ENCODE data around the gene SEC24D.

The SEC24D gene

DNA sequence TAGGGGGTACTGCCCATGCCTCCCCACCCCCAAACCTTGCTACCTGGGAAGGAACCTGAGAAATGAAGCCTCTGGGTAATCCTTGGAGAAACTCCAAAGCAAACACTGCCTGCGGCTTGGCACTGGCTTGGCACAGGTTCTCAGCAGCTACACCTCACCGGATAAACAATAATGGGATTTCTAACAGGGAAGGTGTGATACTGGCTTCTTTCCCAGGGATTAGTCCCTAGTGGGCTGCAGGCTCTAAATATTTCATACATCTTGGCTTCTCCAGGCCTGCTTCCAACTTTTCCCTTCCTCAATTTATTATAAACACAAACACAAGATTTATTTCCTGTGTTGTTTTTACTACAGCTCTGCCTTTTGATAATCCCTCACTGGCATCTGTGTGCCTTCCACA is 12.5 kb downstream of the SEC24D start:
- Histone ChIP-seq H3K36me3 (peaks cover 27% of the 10 kb centered on the region), H3K27ac (no peak overlapping the region), H3K4me1 (ENCODE audit: control insufficient read depth in 1 of 2, insufficient read depth in 1 of 2, low read depth in 1 of 2, low read length in 1 of 2) (no peaks in the 10 kb centered on the region), H3K9me3 (no peaks in the 10 kb centered on the region), H3K27me3 (no peaks in the 10 kb centered on the region), H3K4me3 (ENCODE audit: low read depth in 1 of 2, low read length in 1 of 2) (no peak overlapping the region)
- TF ChIP-seq, protein P1, sequence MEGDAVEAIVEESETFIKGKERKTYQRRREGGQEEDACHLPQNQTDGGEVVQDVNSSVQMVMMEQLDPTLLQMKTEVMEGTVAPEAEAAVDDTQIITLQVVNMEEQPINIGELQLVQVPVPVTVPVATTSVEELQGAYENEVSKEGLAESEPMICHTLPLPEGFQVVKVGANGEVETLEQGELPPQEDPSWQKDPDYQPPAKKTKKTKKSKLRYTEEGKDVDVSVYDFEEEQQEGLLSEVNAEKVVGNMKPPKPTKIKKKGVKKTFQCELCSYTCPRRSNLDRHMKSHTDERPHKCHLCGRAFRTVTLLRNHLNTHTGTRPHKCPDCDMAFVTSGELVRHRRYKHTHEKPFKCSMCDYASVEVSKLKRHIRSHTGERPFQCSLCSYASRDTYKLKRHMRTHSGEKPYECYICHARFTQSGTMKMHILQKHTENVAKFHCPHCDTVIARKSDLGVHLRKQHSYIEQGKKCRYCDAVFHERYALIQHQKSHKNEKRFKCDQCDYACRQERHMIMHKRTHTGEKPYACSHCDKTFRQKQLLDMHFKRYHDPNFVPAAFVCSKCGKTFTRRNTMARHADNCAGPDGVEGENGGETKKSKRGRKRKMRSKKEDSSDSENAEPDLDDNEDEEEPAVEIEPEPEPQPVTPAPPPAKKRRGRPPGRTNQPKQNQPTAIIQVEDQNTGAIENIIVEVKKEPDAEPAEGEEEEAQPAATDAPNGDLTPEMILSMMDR (IDR thresholded peaks at IDR 0.05) = no peak

DNA sequence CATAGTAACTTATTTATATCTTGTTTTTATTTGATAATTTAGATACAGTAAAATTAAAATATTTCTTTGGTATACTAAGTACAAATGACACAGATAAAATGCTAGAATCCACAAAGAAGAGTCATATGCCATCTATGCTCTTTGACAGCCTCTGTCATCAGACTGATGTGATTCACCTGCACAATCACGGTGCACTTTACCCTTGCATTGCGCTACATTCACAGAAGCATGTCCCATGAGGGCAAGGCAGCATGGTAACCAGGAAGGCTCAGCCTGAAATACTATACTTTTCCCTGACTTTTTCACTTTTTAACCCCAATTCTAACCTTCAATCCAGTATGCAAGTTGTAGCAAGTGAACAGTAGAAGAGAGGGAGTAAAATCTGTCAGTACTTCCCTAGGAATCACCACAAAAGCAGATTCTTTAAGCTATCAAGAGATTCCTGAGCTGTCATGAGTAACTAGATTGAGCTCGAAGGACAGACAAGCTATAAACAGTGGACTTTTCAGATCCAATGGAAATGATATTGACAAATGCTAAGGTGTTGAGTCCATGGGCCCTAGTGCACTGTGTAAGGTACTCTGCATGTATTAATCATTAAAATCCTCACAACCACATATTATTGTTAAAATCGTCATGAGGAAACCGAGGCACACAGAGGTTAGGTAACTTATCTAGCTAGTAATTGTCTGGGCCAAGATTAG is 14.2 kb downstream of the SEC24D start:
- Histone ChIP-seq H3K27ac (no peak overlapping the region), H3K4me1 (ENCODE audit: control insufficient read depth in 1 of 2, insufficient read depth in 1 of 2, low read depth in 1 of 2, low read length in 1 of 2) (no peaks in the 10 kb centered on the region), H3K36me3 (peaks cover 27% of the 10 kb centered on the region), H3K27me3 (no peaks in the 10 kb centered on the region), H3K4me3 (ENCODE audit: low read depth in 1 of 2, low read length in 1 of 2) (no peak overlapping the region), H3K9me3 (no peaks in the 10 kb centered on the region)
- TF ChIP-seq, protein P1 (IDR thresholded peaks at IDR 0.05) = no peak

DNA sequence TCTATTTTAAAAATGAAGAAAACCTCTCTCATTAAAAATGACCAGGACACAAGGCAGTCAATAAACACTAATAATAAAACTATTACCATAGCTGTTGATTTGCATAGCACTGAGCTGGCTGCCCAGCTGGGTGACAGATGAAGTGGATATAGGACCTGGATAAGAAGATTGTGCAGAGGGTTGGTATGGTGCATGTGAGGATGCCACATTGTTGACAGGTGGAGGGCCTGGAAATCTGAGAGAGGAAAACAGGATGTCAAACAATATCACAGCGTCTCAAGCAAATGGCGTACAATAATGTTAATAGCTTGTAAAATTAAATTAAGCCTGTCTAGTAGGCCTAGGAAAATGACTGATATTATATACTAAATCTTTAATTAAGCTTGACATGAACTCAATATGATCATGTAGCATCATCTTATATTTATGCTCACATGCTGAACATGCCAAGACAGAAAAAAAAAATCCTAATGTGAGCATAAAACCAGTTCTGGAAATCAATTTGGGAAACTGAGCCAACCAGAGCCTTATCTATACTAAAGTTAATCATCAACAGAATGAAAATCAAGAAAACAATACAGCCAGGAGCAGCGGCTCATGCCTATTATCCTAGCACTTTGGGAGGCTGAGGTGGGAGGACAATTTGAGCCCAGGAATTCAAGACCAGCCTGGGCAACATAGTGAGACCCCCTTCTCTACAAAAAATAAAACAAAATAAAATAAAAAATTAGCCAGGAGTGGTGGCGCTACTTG is 18.6 kb downstream of the SEC24D start:
- peaks cover 41% of the 10 kb centered on the region for H3K36me3 ChIP-seq
- H3K27me3 ChIP-seq = no peaks in the 10 kb centered on the region
- no peak overlapping the region for H3K4me3 ChIP-seq (ENCODE audit: low read depth in 1 of 2, low read length in 1 of 2)
- no peak overlapping the region for H3K27ac ChIP-seq
- TF ChIP-seq, protein P1 (IDR thresholded peaks at IDR 0.05) = no peak
- H3K9me3 ChIP-seq = no peaks in the 10 kb centered on the region
- H3K4me1 ChIP-seq (ENCODE audit: control insufficient read depth in 1 of 2, insufficient read depth in 1 of 2, low read depth in 1 of 2, low read length in 1 of 2) = no peaks in the 10 kb centered on the region

DNA sequence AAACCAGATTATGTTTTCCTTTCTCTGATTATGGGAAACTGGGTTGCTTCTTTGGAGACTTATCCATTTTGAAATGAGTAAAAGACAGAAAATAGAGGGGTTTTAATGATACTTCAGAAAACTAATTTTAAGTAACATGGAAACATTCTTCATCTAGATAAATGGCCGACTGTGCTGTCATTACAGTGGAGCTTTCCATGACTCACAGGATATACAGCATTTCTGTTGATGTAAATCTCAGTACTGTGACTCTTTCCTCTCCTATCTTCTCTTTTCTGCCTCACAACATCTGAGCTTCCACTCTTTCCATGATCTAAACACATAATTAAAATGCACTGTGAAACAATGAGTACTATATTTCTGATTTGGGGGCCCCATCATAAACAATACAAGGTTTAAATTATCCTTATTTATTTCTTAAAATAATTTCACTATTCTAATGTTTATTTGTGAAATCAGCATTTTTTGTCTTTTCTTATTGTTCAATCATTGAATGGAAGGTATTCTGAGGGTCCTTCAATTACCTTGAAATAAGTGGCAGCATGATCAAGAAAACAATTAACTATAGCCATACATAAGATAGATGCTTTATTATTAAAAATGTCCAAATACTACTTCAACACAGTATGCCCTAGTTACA is 19.3 kb downstream of the SEC24D start:
- H3K27me3 ChIP-seq = no peaks in the 10 kb centered on the region
- no peak overlapping the region for H3K27ac ChIP-seq
- no peak overlapping the region for H3K4me3 ChIP-seq (ENCODE audit: low read depth in 1 of 2, low read length in 1 of 2)
- peaks cover 41% of the 10 kb centered on the region for H3K36me3 ChIP-seq
- H3K4me1 ChIP-seq (ENCODE audit: control insufficient read depth in 1 of 2, insufficient read depth in 1 of 2, low read depth in 1 of 2, low read length in 1 of 2) = no peaks in the 10 kb centered on the region
- TF ChIP-seq, protein P1 (IDR thresholded peaks at IDR 0.05) = no peak
- H3K9me3 ChIP-seq = no peaks in the 10 kb centered on the region

DNA sequence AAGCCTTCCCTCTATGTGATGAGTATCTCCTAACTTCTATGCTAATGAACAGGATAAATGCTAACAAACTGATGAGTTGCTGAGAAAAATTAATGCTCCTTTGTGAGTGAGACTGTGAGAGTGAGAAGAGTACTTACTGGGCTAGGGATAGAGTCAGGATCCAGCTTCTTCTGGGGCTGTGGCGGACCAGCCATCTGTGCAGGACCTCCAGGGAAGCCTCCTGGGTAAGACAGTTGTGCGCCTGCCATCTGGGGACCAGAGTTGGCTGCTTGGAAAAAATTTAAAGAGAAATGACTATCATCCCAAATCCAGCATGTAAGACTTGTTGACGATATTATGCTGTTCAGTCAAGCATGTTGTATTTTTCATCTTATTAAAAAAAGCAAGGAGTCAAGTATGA is 21.0 kb downstream of the SEC24D start:
- H3K27me3 ChIP-seq = no peaks in the 10 kb centered on the region
- H3K4me3 ChIP-seq (ENCODE audit: low read depth in 1 of 2, low read length in 1 of 2) = no peak overlapping the region
- H3K4me1 ChIP-seq (ENCODE audit: control insufficient read depth in 1 of 2, insufficient read depth in 1 of 2, low read depth in 1 of 2, low read length in 1 of 2) = peaks cover 8 to 10% of the 10 kb centered on the region in 2 experiments
- no peaks in the 10 kb centered on the region for H3K9me3 ChIP-seq
- H3K27ac ChIP-seq = no peak overlapping the region
- TF ChIP-seq, protein P1 (IDR thresholded peaks at IDR 0.05) = no peak
- peaks cover 48% of the 10 kb centered on the region for H3K36me3 ChIP-seq
